H1 (cell line): ENCODE data around the gene MREG. TPM values are rescaled to one million over a fixed set of nuclear protein-coding genes. Genes with fewer than 3 reads are reported as not detected.

Source experiments
- CTCF ChIA-PET: fragments of 300-600 bp; sonication (Branson Sonifier 250); formaldehyde crosslinking; loops from one replicate; lab custom pipeline; 2021; ENCODE audit not compliant: partially characterized antibody; lab: Charles Lee
- POLR2A ChIA-PET: fragments of 300-600 bp; sonication (Branson Sonifier 250); formaldehyde crosslinking; loops from one replicate; lab custom pipeline; 2021; ENCODE audit warnings: inconsistent platforms; ENCODE audit not compliant: partially characterized antibody; lab: Charles Lee
- DNase-seq, 2 experiments: peaks; one replicate each; pipeline versions ENCODE4 v3.0.0 to v3.0.0-alpha.2; 2010 to 2022; ENCODE audit warnings: low spot score in 2 of 2, low read depth in 1 of 2, mixed read lengths in 1 of 2
- FAIRE-seq: peaks from 2 replicates; lab custom pipeline; 2011; peaks lifted over from hg19 to GRCh38; lab: Jason Lieb, UNC
- H2AFZ ChIP-seq: 2 replicates; pipeline ENCODE4 v1.8.1; 2012; ENCODE audit warnings: low read length, inconsistent platforms
- H2AK5ac ChIP-seq: 2 replicates; pipeline ENCODE4 v1.6.1; 2013; ENCODE audit warnings: low read depth, low read length
- H2BK120ac ChIP-seq: replicated peaks from 2 replicates; pipeline ENCODE3; 2013; ENCODE audit warnings: low read depth, low read length, inconsistent platforms
- H2BK12ac ChIP-seq: 2 replicates; pipeline ENCODE4 v1.6.1; 2013; ENCODE audit warnings: low read depth, low read length
- H2BK15ac ChIP-seq: 2 replicates; pipeline ENCODE4 v1.6.1; 2013; ENCODE audit warnings: low read length
- H2BK20ac ChIP-seq: 2 replicates; pipeline ENCODE4 v1.6.1; 2013; ENCODE audit warnings: low read length
- H2BK5ac ChIP-seq: 2 replicates; pipeline ENCODE4 v1.6.1; 2013; ENCODE audit warnings: low read depth, low read length
- H3K14ac ChIP-seq: 2 replicates; pipeline ENCODE4 v1.6.1; 2013; ENCODE audit warnings: inconsistent platforms; ENCODE audit not compliant: insufficient read length
- H3K18ac ChIP-seq: 2 replicates; pipeline ENCODE4 v1.6.1; 2013; ENCODE audit warnings: low read length; ENCODE audit errors: extremely low read depth
- H3K23ac ChIP-seq: 2 replicates; pipeline ENCODE4 v1.6.1; 2013; ENCODE audit warnings: inconsistent platforms; ENCODE audit not compliant: insufficient read length
- H3K23me2 ChIP-seq: 2 replicates; pipeline ENCODE4 v1.6.1; 2013; ENCODE audit warnings: low read depth, low read length
- H3K27ac ChIP-seq: 2 replicates; pipeline ENCODE4 v1.6.1; 2011; ENCODE audit warnings: low read depth, low read length, inconsistent platforms
- H3K27me3 ChIP-seq, 4 experiments: replicated peaks in 1 of 4; 1 replicate in 1 of 4; 2 replicates in 3 of 4; pipeline versions ENCODE4 v1.6.1 to v1.8.1; 2011 to 2013; ENCODE audit warnings: low read length in 3 of 4, mild to moderate bottlenecking in 3 of 4, inconsistent platforms in 2 of 4, mixed read lengths in 2 of 4, moderate library complexity in 1 of 4; ENCODE audit not compliant: control insufficient read depth in 3 of 4, insufficient read depth in 3 of 4; ENCODE audit errors: extremely low read depth in 1 of 4
- H3K36me3 ChIP-seq, 4 experiments: 2 replicates each; pipeline versions ENCODE4 v1.6.1 to v1.8.1; 2011 to 2013; ENCODE audit warnings: mild to moderate bottlenecking in 4 of 4, low read length in 3 of 4, moderate library complexity in 2 of 4, control low read depth in 1 of 4, inconsistent platforms in 1 of 4; ENCODE audit not compliant: insufficient read depth in 4 of 4, control insufficient read depth in 2 of 4
- H3K4ac ChIP-seq: replicated peaks from 2 replicates; pipeline ENCODE3; 2013; ENCODE audit warnings: low read length, low read depth, mixed read lengths, inconsistent platforms; ENCODE audit not compliant: insufficient read length
- H3K4me1 ChIP-seq, 4 experiments: replicated peaks in 1 of 4; 1 replicate in 1 of 4; 2 replicates in 3 of 4; pipeline versions ENCODE4 v1.6.1 to v1.8.1; 2011 to 2013; ENCODE audit warnings: low read length in 3 of 4, inconsistent platforms in 2 of 4, mixed read lengths in 1 of 4; ENCODE audit not compliant: insufficient read depth in 4 of 4, control insufficient read depth in 3 of 4
- H3K4me2 ChIP-seq, 2 experiments: 2 replicates each; pipeline versions ENCODE4 v1.6.1 to v1.8.1; 2011 to 2013; ENCODE audit warnings: low read depth in 2 of 2, low read length in 2 of 2, control low read depth in 1 of 2, inconsistent platforms in 1 of 2, mild to moderate bottlenecking in 1 of 2; ENCODE audit not compliant: insufficient read depth in 1 of 2
- H3K4me3 ChIP-seq, 4 experiments: fragments of 200-600, 300-600 bp in 1 of 4; sonication (generic), shearing (Covaris generic), sonication (Bioruptor Twin) in 1 of 4; 2 replicates each; pipeline versions ENCODE4 v1.5.1 to v1.8.1; 2011 to 2016; ENCODE audit warnings: low read length in 4 of 4, low read depth in 3 of 4, control low read depth in 2 of 4, inconsistent platforms in 2 of 4, mild to moderate bottlenecking in 2 of 4, mixed read lengths in 1 of 4, moderate library complexity in 1 of 4; ENCODE audit not compliant: insufficient read depth in 2 of 4; ENCODE audit errors: extremely low read depth in 1 of 4
- H3K56ac ChIP-seq: replicated peaks from 2 replicates; pipeline ENCODE3; 2013; ENCODE audit warnings: low read depth, mild to moderate bottlenecking, mixed read lengths, low read length, inconsistent platforms; ENCODE audit not compliant: insufficient read length
- H3K79me1 ChIP-seq: 2 replicates; pipeline ENCODE4 v1.6.1; 2013; ENCODE audit warnings: low read depth, low read length, control low read depth
- H3K79me2 ChIP-seq, 2 experiments: 2 replicates each; pipeline versions ENCODE4 v1.6.1 to v1.8.1; 2012 to 2013; ENCODE audit warnings: low read length in 2 of 2, mild to moderate bottlenecking in 2 of 2, inconsistent platforms in 1 of 2; ENCODE audit not compliant: insufficient read depth in 2 of 2, control insufficient read depth in 1 of 2
- H3K9ac ChIP-seq, 4 experiments: replicated peaks in 1 of 4; 1 replicate in 1 of 4; 2 replicates in 3 of 4; pipeline versions ENCODE4 v1.6.1 to v1.8.1; 2011 to 2013; ENCODE audit warnings: low read depth in 3 of 4, low read length in 3 of 4, control low read depth in 2 of 4, mild to moderate bottlenecking in 2 of 4, moderate library complexity in 2 of 4, inconsistent platforms in 1 of 4; ENCODE audit errors: extremely low read depth in 1 of 4
- H3K9me3 ChIP-seq, 2 experiments: 2 replicates each; pipeline versions ENCODE4 v1.6.1 to v1.8.1; 2012 to 2013; ENCODE audit warnings: mild to moderate bottlenecking in 2 of 2, moderate library complexity in 2 of 2, control low read depth in 1 of 2, inconsistent platforms in 1 of 2, low read depth in 1 of 2, low read length in 1 of 2, mixed read lengths in 1 of 2; ENCODE audit not compliant: insufficient read depth in 2 of 2
- H4K20me1 ChIP-seq, 2 experiments: replicated peaks in 1 of 2; 2 replicates each; pipeline versions ENCODE3 to v1.8.1; 2011 to 2013; ENCODE audit warnings: inconsistent platforms in 2 of 2, low read length in 2 of 2, mild to moderate bottlenecking in 1 of 2; ENCODE audit not compliant: insufficient read depth in 2 of 2, control insufficient read depth in 1 of 2
- H4K5ac ChIP-seq: 2 replicates; pipeline ENCODE4 v1.6.1; 2013; ENCODE audit warnings: low read length, low read depth, mixed read lengths, inconsistent platforms; ENCODE audit not compliant: insufficient read length
- H4K8ac ChIP-seq: 2 replicates; pipeline ENCODE4 v1.8.0; 2013; ENCODE audit warnings: mild to moderate bottlenecking, moderate library complexity, low read length, inconsistent platforms; ENCODE audit not compliant: insufficient read depth; ENCODE audit errors: extremely low read depth
- H4K91ac ChIP-seq: replicated peaks from 2 replicates; pipeline ENCODE3; 2013; ENCODE audit warnings: low read length, mixed read lengths, inconsistent platforms; ENCODE audit not compliant: insufficient read length
- BRCA1 ChIP-seq: IDR thresholded peaks from 2 replicates; pipeline ENCODE4 v1.6.1; 2012; ENCODE audit warnings: low read depth, low read length, improper control_type of control experiment
- CBX5 ChIP-seq: fragments of 300-800, 300-1000 bp; sonication (generic); IDR thresholded peaks from 2 replicates; pipeline ENCODE4 v1.7.1; 2016; ENCODE audit warnings: antibody characterized with exemption, low read length, low read depth
- CEBPB ChIP-seq: IDR thresholded peaks from 2 replicates; pipeline ENCODE4 v1.6.1; 2012; ENCODE audit warnings: low read depth, low read length
- EZH2 ChIP-seq: fragments of 200-600 bp; sonication (generic); IDR thresholded peaks from 2 replicates; pipeline ENCODE4 v1.7.1; 2012; ENCODE audit warnings: low read depth, mild to moderate bottlenecking, moderate library complexity, low read length, inconsistent platforms; ENCODE audit not compliant: severe bottlenecking
- FOSL1 ChIP-seq: IDR thresholded peaks from 2 replicates; pipeline ENCODE4 v1.6.1; 2011; ENCODE audit warnings: mild to moderate bottlenecking, low read depth, low read length, moderate library complexity; ENCODE audit not compliant: insufficient read depth
- GABPA ChIP-seq: IDR thresholded peaks from 2 replicates; pipeline ENCODE4 v1.6.1; 2011; ENCODE audit warnings: mild to moderate bottlenecking, low read length, moderate library complexity, borderline replicate concordance; ENCODE audit not compliant: insufficient read depth
- HDAC6 ChIP-seq: IDR thresholded peaks from one replicate; pipeline ENCODE4 v1.7.1; 2012; ENCODE audit warnings: low read depth, mild to moderate bottlenecking, inconsistent platforms, low read length, moderate library complexity
- JUND ChIP-seq: IDR thresholded peaks from 2 replicates; pipeline ENCODE4 v1.6.1; 2011; ENCODE audit warnings: mild to moderate bottlenecking, improper control_type of control experiment, low read length
- KDM1A ChIP-seq: fragments of 200-600, 300-600 bp; sonication (generic); IDR thresholded peaks from 2 replicates; pipeline ENCODE4 v1.7.1; 2016; ENCODE audit warnings: mild to moderate bottlenecking, low read length, borderline replicate concordance
- KDM5A ChIP-seq: fragments of 200-600 bp; IDR thresholded peaks from 2 replicates; pipeline ENCODE4 v1.7.1; 2012; ENCODE audit warnings: mild to moderate bottlenecking, low read length, inconsistent platforms, mixed read lengths
- RBBP5 ChIP-seq: IDR thresholded peaks from 2 replicates; pipeline ENCODE4 v1.7.1; 2012; ENCODE audit warnings: low read depth, mild to moderate bottlenecking, inconsistent platforms, low read length, moderate library complexity, borderline replicate concordance
- RFX5 ChIP-seq: IDR thresholded peaks from 2 replicates; pipeline ENCODE4 v1.6.1; 2011; ENCODE audit warnings: low read depth, low read length, improper control_type of control experiment, borderline replicate concordance
- WGBS, 2 experiments: shearing (Covaris generic) in 1 of 2; methylation state at CpG; one replicate each; pipeline versions ENCODE4 v1.1.6 to v1.1.7; 2013 to 2015; ENCODE audit warnings: low lambda C conversion rate in 2 of 2, mixed read lengths in 2 of 2, inconsistent platforms in 1 of 2, low coverage in 1 of 2, missing lambda C conversion rate in 1 of 2; ENCODE audit not compliant: insufficient replicate concordance in 2 of 2, insufficient coverage in 1 of 2, insufficient read length in 1 of 2; ENCODE audit errors: extremely low coverage in 1 of 2, missing lambda C conversion rate in 1 of 2; 5-methylcytosine and 5-hydroxymethylcytosine counted together
- polyA plus RNA-seq, 7 experiments: library from polyadenylated mRNA; depleted of rRNA in 3 of 7; stranded (reverse) in 5 of 7; unstranded in 2 of 7; fragments of >200 nt in 5 of 7; fragments of 200-250 nt in 2 of 7; gene quantifications; 1 replicate in 5 of 7; 2 replicates in 1 of 7; 4 replicates in 1 of 7; pipeline versions ENCODE4 v1.2.1 to v1.2.3, GENCODE V29; 2011 to 2013; ENCODE audit warnings: missing spikeins in 2 of 7, mixed read lengths in 2 of 7
- total RNA-seq: library from RNA; stranded (reverse); fragmentation: NEBNext Ultra II Directional; extraction: Animal tissue kit (Norgen Biotek cat#: 25700); gene quantifications from 2 replicates; pipeline ENCODE4 v1.2.1, GENCODE V29; 2021
- TF ChIP-seq, protein P1 (sequence below): IDR thresholded peaks from 2 replicates; pipeline ENCODE4 v1.6.1; 2012; ENCODE audit warnings: inconsistent platforms

The MREG gene
- total and polyA plus RNA-seq, 2 of the 8 experiments (the other 6 are each of a cell fraction or from before 2014, with no cell fraction given): 7.5 to 31.9 TPM

DNA sequence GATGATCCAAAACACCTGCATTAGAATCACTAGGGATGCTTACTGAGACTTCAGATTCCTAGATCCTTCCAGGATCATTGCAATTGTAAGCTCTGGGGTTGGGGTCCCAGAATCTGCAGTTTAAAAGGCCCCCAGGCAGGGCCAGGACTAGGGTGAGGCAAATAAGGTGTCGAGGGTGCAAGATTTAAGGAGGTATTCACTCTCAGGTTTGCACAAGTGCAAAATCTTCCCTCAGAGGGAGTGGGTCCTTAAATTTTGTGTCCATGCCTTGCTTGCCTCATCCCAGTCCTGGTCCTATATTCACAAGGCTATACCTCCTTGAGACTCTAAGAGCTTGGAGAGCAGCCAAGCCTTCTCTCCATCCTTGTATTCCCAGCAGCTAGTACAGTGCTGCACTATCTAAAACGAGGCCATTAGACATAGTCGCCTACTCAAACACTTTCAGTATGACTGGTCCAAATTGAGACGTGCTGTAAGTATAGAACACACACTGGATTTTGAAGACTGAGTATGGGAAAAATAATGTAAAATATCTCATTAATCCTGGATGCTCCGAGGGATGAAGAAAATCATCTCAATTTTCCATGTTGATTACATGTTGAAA lies 31.6 kb upstream of the MREG start:
- FAIRE-seq: no peak
- no peaks in the 10 kb centered on the region for H3K27me3 ChIP-seq
- TF ChIP-seq JUND: no peak
- TF ChIP-seq KDM1A: no peak
- TF ChIP-seq, protein P1, sequence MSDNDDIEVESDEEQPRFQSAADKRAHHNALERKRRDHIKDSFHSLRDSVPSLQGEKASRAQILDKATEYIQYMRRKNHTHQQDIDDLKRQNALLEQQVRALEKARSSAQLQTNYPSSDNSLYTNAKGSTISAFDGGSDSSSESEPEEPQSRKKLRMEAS: no peak
- no peak for TF ChIP-seq CBX5
- no peak for TF ChIP-seq RFX5
- TF ChIP-seq BRCA1: no peak
- no peak for TF ChIP-seq FOSL1
- TF ChIP-seq KDM5A: no peak
- no peak for TF ChIP-seq EZH2
- TF ChIP-seq HDAC6: no peak
- TF ChIP-seq GABPA: no peak
- no peak for TF ChIP-seq CEBPB
- no peak for TF ChIP-seq RBBP5

More for the DNA sequence above, 31.6 kb upstream of the MREG start:
- H3K23me2 ChIP-seq: no peaks in the 10 kb centered on the region
- H2BK5ac ChIP-seq: no peak overlapping the region
- no peak overlapping the region for H2BK12ac ChIP-seq
- H4K8ac ChIP-seq: no peak overlapping the region
- DNase-seq: no peak
- no peak overlapping the region for H3K23ac ChIP-seq
- H3K9me3 ChIP-seq: no peaks in the 10 kb centered on the region
- 0 out of 2 replicates have a peak, but pooled peaks cover 2% of the 10 kb centered on the region for H3K79me1 ChIP-seq
- H2BK20ac ChIP-seq: no peak overlapping the region
- H3K36me3 ChIP-seq: peaks cover 0 to 14% (median 4%) of the 10 kb centered on the region in 4 experiments; a peak in 4 of 8 replicates
- H2BK15ac ChIP-seq: no peak overlapping the region
- no peak overlapping the region for H3K4ac ChIP-seq
- CTCF ChIA-PET: interaction anchor here (0.8 to 3.2 kb wide), 8 partner anchors 8 to 65 kb away, joined by 3 to 33 read pairs (median 3); no protein-coding TSS in a partner anchor
- H3K18ac ChIP-seq: no peak overlapping the region
- no peak overlapping the region for H3K4me2 ChIP-seq
- 96% methylated on average over 5 of the region's 5 CpGs; no CpG with 5 or more reads in 1 of the 2 experiments for WGBS, 2 experiments
- no peaks in the 10 kb centered on the region for H3K79me2 ChIP-seq
- H2BK120ac ChIP-seq: no peak overlapping the region
- H4K91ac ChIP-seq: no peak overlapping the region
- no peak overlapping the region for H3K27ac ChIP-seq
- no peak overlapping the region for H3K56ac ChIP-seq
- POLR2A ChIA-PET: interaction anchor here (1.2 to 2.3 kb wide), 4 partner anchors 13 to 75 kb away, joined by 3 to 6 read pairs (median 4); no protein-coding TSS in a partner anchor
- no peak overlapping the region for H2AFZ ChIP-seq
- peaks cover 0 to 2% of the 10 kb centered on the region in 2 experiments for H4K20me1 ChIP-seq
- H3K4me3 ChIP-seq: no peak overlapping the region
- H3K9ac ChIP-seq: no peak overlapping the region
- no peak overlapping the region for H4K5ac ChIP-seq
- no peak overlapping the region for H2AK5ac ChIP-seq
- no peak overlapping the region for H3K14ac ChIP-seq
- H3K4me1 ChIP-seq: no peaks in the 10 kb centered on the region
